ENCODE results near the gene COL18A1. TPM values are rescaled to one million over a fixed set of nuclear protein-coding genes. Genes with fewer than 3 reads are reported as not detected.

Gene COL18A1
- total RNA-seq, 1 donor from 2014 or later, result 535 TPM

- TF ChIP-seq CTCF (conservative IDR thresholded peaks at IDR 0.05; ENCODE audit: low read depth, low read length), result no peak
- DNase-seq (ENCODE audit: low read depth), result no peak
- H3K4me3 ChIP-seq (ENCODE audit: low read depth, low read length), result no peak overlapping the region
These were observed 111.7 kb downstream of the COL18A1 start for GRCh38 chr21:45516671-45517151.

- TF ChIP-seq CTCF (conservative IDR thresholded peaks at IDR 0.05; ENCODE audit: low read depth, low read length), result no peak
- no peak for DNase-seq (ENCODE audit: low read depth)
- H3K4me3 ChIP-seq (ENCODE audit: low read depth, low read length), result no peak overlapping the region
These were observed 112.5 kb downstream of the COL18A1 start for GRCh38 chr21:45517249-45518065.

- H3K4me3 ChIP-seq (ENCODE audit: low read depth, low read length), result no peak overlapping the region
- DNase-seq (ENCODE audit: low read depth), result no peak
- TF ChIP-seq CTCF (conservative IDR thresholded peaks at IDR 0.05; ENCODE audit: low read depth, low read length), result no peak
These were observed 113.8 kb downstream of the COL18A1 start for GRCh38 chr21:45518742-45519141.

- TF ChIP-seq CTCF (conservative IDR thresholded peaks at IDR 0.05; ENCODE audit: low read depth, low read length), result no peak
- no peak for DNase-seq (ENCODE audit: low read depth)
- H3K4me3 ChIP-seq (ENCODE audit: low read depth, low read length), result no peak overlapping the region
These were observed 114.2 kb downstream of the COL18A1 start for GRCh38 chr21:45519182-45519581.

- H3K4me3 ChIP-seq (ENCODE audit: low read depth, low read length), result no peak overlapping the region
- no peak for DNase-seq (ENCODE audit: low read depth)
- no peak for TF ChIP-seq CTCF (conservative IDR thresholded peaks at IDR 0.05; ENCODE audit: low read depth, low read length)
These were observed 116.3 kb downstream of the COL18A1 start for GRCh38 chr21:45521241-45521640.

- no peak for DNase-seq (ENCODE audit: low read depth)
- no peak for TF ChIP-seq CTCF (conservative IDR thresholded peaks at IDR 0.05; ENCODE audit: low read depth, low read length)
- H3K4me3 ChIP-seq (ENCODE audit: low read depth, low read length), result no peak overlapping the region
These were observed 117.4 kb downstream of the COL18A1 start for GRCh38 chr21:45522381-45522780.

GRCh38 chr21:45522986-45523385, 118.0 kb downstream of the COL18A1 start:
- no peak for DNase-seq (ENCODE audit: low read depth)
- H3K4me3 ChIP-seq (ENCODE audit: low read depth, low read length), result no peak overlapping the region
- no peak for TF ChIP-seq CTCF (conservative IDR thresholded peaks at IDR 0.05; ENCODE audit: low read depth, low read length)

All from epithelial cell of proximal tubule (primary cell).